ENCODE data around the gene TGDS.
"Not testable (repeated sequence)": the region's sequence is repeated elsewhere in the genome, so short reads cannot be mapped to it uniquely, and the experiment has no call there.

Gene TGDS

DNA sequence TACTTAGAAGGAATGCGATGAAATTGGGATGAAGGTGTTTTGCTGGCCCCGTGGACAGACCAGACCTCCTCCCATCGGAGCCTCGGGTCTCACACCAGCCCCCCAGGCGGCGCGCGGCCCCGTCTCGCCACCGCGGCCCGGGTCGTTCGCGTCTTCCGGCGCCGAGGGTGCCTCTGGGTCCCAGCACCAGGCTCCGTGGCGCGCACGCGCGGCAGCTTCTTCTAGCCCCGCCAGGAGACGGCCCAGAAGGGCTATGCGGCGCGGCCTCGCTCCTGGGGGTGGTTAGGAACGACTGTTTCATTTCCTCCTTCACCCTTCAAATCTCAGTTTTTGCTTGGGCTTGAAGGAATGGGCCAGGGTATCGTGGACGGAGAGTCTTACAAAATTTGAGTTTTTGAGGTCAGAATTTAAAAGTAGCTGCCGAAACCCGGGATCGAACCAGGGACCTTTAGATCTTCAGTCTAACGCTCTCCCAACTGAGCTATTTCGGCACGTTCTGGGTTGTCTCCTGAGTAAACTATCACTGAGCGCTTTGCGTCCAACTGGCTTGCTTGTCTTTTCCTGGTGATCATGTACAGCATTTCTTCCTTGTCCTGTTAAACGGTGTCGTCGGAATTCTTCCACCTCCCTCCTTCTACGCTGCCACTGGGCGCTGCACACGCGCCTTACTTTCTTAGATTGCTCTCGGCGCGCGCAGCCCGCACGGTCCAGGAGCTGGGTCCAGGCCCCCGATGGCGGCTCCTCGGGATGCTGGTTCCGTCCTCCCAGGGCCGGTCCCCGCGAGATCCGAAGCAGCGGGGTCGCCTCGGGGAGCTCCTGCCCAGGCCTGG, 46.5 kb downstream of the TGDS start:
- peak; percentile 99 to 100 (median 100) for DNase-seq

DNA sequence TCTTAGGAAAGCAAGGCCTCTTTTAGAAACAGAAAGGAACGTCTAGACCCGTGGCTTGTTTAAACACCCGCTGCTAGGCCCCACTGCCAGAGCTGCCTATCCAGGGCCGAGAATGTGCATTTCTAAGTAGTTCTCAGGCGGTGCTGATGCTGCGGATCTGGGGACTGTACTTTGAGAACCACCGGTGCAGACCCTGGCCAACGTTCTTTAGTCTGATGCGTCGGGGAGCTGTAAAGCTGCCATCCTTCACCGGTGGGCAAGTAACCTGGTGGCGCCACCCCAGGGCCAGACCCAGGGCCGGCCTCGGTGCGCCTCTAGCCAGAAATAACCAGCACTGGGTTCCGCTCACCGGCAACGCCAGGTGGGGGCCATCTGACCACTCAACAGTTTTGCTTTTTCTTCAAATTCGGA, 47.1 kb downstream of the TGDS start:
- peak; percentile 82 to 96 (median 96) for DNase-seq

DNA sequence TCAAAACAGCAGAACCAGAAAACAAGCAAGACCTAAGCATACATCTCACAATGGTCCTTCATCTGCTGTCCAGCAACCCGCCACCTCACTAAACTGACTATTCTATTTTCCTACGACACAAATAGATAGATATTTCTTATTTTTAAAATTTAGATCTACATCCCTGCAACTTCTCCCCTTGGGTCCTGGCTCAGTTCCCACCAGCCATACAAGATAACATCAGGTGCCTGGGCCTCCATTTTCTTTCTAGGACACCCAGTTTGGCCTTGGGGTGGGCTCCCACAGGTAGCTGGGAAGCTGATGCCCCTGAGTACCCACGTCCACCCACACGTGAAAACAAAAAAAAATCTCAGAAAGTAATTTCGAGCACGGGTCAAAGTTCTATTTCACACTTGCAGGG, 47.6 kb downstream of the TGDS start:
- peak in 1 of 3 experiments; percentile 68 for DNase-seq

DNA sequence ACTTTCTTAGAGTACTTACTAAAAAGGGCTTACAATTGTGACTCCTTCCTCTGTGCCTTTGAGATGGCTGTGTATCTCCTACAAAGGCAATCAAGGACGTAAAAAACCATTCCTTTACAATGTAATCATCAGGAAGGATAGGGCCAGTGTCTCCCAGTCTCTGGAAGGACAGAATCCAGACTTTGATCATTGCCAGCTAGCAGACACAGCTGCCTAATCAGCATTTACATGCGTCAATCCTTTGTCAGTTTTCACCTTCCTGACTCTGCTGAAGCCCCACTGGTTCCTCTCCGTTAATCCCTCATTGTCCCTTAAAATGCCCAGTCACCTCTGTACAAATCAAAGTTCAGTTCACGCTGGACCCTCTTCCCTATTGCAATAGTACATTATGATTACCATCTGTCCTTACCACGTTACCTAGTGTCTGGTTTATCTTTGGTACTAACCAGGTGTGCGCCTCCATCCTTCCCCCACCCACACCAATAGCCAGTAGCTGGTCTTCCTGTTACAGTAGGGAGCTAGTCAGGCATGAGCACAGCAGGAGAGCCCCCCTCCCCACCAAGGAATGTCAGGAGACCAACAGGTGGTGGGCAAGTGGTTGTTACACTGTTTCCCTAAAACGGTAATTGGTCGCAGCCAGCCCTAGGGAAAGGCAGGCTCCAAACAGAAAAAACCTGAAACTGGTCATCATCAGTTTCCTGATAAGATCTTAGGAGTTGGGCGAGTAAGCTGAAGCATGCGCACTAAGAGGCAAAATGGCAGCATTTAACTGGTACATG, 49.7 kb downstream of the TGDS start:
- no peak for DNase-seq

DNA sequence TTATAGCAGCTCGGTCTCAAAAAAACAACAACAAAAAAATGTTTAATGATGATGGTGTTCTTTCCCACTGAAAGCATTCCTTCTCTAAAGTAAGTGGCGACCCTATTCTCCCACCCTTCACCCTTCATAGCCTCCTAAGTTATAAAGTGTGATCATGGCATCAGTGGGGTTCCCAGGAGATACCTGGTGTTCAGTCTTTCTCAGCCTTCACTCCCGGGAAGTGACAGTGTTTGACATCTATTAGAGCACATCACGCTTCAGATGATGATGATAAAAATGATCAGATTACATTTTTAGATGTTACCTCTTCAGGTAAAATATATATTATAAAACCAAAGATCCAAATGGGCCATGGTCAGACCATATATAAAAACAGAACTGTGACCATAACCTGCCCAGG, 51.0 kb downstream of the TGDS start:
- DNase-seq = no peak

DNA sequence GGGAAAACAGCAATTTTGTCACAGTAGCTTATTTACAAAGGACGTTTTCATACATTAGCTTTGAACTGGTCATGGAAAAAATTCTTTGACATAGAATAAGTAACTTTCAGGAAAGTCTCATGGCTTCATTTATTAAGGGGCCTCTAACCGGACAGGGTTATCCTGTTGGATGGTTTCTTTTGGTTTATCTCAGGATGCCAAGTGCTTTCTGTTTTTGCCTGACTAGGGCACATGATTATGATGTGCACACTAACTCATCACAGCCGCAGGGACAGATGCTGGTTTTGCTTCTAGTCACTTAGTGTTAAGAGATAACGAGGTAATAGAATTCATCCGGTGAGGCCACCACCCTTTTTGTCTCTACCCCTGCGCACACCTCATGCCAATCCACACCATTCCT, 53.0 kb downstream of the TGDS start:
- DNase-seq = no peak

DNA sequence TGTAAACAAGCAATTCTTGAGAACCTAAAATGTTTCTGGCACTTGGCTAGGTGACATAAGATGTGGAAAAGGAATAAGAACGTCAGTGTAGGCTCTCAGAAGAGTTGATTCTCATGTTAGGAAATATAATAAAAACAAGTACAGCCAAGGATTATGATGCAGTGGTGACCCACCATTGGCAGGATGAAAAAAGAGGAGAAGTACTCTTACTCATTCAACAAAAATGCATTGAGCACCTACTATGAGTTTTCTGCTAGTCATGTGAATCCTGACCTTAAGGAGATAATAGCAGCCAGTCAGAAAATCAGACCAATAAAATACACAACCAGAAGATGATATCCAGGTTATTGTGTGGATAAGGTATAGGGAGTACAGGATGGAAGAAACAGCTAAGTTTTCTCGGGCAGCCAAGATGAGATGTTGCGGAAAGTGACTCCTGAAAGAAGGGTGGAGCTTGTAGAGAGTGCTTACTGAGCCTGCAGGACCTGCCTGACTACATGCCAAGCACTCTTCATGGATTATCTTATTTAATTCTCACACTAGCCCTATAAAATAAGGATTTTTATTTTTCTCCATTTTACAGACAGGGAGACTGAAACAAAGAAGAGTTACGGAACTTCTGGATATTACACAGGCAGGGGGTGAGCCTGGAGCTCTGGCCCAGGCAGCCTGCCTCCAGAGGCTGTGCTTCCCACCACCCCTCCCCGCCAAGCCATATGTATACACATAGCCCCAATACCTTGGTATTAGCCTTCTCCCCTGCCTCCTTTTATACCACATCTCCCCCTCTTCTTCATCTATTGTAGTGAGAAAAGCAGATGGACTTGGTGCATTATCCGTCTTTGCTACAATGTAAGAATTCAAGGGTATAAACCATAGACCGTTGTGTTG, 58.0 kb downstream of the TGDS start:
- DNase-seq = no peak

DNA sequence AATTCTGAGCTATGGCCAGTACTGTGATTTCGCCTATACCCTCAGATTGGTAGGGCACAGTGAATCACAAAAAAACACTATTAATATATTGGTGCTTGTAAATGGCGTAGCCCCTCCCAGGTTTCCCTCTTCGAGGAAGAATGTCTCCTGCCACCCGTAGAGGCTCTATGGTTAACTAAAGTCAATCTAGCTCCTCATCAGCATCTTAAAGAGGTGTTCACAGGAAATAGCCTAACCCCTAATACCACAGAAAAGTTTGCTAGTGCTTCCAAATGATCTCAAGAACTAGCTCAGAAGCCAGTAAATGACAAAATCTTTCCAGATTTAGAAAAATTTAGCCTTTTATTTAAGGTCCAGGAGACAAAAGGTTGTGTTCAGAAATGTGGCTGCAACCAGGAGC, 60.2 kb downstream of the TGDS start:
- no peak for DNase-seq

DNA sequence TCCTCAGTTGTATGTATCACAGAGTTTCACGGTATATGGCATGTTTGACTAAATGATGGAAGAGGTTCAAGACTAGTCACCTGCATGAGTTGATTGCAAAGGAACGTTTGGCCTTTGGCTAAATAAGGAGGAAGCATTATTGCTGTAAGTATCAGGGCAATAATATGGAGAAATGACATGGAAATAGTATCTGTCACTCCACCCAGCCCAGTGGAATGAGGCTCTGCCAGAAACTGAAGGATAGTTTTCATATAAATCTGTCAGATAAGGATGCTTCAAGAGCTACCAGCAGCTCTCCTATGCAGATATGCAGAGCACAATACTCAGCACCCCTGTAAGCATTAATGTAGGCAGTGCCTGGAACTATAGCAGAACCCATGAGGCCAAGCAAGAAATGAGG, 60.7 kb downstream of the TGDS start:
- no peak for DNase-seq

DNA sequence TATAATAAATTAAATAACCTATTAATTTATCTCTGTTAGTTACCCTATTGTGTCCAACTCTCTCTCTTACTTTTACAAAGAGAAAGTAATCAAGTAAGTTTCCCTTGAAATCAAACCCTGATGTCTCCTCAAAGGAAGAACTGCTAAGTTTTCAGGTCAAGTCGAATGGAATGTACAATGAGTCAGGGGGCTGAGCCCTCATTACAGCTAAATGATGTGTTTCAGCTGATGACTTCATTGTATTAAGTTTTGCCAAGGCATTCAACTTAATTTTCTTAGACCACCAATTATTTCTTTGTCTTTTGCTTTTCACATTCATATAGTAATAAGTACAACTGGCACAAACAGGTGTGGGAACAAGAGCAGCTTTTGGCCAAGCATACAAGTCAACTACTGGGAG, 61.8 kb downstream of the TGDS start:
- DNase-seq = no peak

DNA sequence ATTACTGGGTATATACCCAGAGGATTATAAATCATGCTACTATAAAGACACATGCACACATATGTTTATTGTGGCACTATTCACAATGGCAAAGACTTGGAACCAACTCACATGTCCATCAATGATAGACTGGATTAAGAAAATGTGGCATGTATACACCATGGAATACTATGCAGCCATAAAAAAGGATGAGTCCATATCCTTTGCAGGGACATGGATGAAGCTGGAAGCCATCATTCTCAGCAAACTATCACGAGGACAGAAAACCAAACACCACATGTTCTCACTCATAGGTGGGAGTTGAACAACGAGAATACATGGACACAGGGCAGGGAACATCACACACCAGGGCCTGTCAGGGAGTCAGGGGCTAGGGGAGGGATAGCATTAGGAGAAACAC, 63.7 kb downstream of the TGDS start:
- not testable (repeated sequence) for DNase-seq

DNA sequence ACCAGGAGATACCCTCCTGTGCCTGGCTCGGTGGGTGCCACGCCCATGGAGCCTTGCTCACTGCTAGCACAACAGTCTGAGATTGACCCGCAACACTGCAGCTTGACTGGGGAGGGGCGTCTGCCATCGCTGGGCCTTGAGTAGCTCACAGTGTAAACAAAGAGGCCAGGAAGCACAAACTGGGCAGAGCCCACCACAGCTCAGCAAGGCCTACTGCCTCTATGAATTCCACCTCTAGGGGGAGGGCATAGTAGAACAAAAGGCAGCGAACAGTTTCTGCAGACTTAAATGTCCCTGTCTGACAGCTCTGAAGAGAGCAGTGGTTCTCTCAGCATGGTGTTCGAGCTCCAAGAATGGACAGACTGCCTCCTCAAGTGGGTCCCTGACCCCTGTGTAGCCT, 69.0 kb downstream of the TGDS start:
- DNase-seq = not testable (repeated sequence)

DNA sequence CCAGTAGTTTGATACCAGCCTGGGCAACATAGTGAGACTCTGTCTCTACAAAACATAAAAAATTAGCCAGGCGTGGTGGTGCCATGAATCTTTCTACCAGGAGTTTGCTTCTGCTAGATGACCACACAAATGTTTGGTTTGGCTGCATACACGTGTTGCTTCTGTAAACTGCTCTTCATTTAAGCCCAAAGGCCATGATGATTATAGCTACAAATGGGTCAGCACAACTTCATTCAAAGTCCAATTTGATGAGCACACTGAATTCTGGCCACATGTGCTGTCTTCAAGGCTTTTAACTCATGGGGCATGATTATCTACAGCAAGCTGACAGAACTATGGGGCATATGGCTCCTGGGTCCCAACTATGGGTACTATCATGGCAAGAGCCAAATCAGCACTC, 70.2 kb downstream of the TGDS start:
- DNase-seq = no peak

DNA sequence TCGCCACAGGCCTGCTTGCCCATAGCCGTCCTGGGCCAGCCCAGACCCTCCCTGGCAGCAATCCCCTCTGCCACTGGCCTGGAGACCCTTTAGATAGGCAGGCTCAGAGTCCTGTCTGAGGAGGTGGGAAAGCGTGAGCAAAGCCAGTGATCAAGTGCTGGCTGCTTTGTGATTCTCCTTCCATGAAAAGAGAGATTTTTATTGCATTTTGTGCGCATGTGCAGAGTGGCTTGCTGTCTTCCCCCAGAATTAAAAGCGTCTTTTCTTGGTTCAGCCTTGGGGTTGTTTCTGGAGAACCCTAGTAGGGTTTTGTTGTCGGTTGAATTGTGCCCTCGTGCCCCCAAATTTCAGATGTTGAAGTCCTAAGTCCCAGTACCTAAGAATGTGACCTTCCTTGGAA, 71.5 kb downstream of the TGDS start:
- no peak for DNase-seq
